ENCODE results near the gene CTXN3. TPM values are rescaled to one million over a fixed set of nuclear protein-coding genes. Genes with fewer than 3 reads are reported as not detected.

CTXN3 gene
- total and polyA plus RNA-seq, 7 donors: 0.06 to 0.69 (median 0.51) TPM; not detected in 3

DNA sequence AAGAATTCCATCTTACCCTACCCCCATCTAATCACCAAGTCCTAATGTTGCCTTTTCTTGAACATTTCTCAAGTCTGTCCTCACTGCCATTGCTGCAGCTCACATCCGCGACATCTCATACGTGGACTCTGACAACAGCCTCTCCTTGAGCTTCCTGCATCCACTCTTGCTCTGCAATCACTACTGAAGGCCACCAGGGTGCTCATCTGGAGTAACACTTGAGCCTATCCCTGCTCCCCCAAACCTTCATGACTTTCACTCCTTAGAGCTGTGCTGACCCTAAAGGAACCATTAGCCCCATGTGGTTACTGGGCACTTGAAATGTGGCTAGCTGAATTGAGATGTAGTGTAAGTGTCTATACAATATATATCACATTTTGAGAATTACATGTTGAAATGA, 46.4 kb upstream of the CTXN3 start:
- H3K4me1 ChIP-seq: no peaks in the 10 kb centered on the region
- H3K36me3 ChIP-seq (ENCODE audit: insufficient read depth in 1 of 2, low read depth in 1 of 2): no peaks in the 10 kb centered on the region
- no peaks in the 10 kb centered on the region for H3K9me3 ChIP-seq
- 97 to 98% (median 97%) methylated on average over 3 of the region's 3 CpGs for WGBS, 3 donors
- H3K27ac ChIP-seq: no peak overlapping the region
- ATAC-seq (no peak), DNase-seq (no peak)
- no peak overlapping the region for H3K4me3 ChIP-seq
- no peaks in the 10 kb centered on the region for H3K27me3 ChIP-seq (ENCODE audit: insufficient read depth in 3 of 3, low read length in 2 of 3)
- intact Hi-C loops (cut with DNase I): no loop called here
- TF ChIP-seq CTCF (IDR thresholded peaks at IDR 0.05): no peak

DNA sequence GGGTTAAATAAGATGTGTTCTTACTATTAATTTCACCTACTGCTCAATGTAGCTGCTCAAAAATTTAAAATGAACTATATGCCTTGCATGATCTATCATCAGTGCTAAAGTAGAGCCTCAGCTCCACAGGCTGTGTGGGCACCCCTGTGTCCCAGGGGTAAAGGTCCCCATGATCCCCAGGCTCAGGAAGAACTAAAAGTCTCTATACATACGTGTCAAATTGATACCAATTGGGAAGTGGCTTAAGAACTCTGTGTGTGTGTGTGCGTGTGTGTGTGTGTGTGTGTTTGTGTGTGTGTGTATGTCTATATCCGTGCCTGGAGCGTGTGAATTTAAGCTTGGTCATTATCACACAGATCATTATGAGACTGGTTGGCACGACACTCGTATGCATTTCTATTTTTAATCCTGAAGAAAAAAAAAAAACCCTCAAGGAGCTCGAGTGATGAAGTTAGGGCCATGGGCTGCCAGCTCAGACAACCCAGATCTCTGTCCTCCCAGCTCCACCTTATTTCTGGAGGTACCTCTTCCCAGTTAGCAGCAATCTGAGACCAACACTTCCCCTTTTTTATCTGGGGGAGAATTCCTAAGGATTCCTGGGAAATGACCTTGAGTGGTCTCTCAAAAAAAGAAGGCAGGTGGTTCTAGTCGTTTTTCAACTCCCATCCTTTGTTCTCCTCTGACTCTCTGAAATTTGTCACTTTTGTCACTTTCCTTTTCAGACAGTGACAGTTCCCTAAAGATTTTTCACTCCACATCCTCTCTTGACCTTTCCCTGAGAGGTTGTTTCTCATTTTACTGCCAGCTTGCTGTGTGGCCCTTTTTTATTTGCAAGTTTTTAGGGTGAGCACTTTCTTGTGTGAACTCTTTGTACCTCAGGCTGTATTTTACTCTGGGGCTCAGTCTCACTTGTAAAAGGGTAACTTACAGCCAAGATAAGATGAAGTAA, 45.7 kb upstream of the CTXN3 start:
- H3K27me3 ChIP-seq (ENCODE audit: insufficient read depth in 3 of 3, low read length in 2 of 3): no peaks in the 10 kb centered on the region
- DNase-seq: no peak
- no peaks in the 10 kb centered on the region for H3K36me3 ChIP-seq (ENCODE audit: insufficient read depth in 1 of 2, low read depth in 1 of 2)
- no peak overlapping the region for H3K4me3 ChIP-seq
- H3K4me1 ChIP-seq: no peaks in the 10 kb centered on the region
- 21 to 34% (median 27%) methylated on average over 8 of the region's 8 CpGs for WGBS, 3 donors
- intact Hi-C loops (cut with DNase I): no loop called here
- no peak overlapping the region for H3K27ac ChIP-seq
- H3K9me3 ChIP-seq: no peaks in the 10 kb centered on the region
- no peak for TF ChIP-seq CTCF (IDR thresholded peaks at IDR 0.05)
- peak in 2 of 4 donors; percentile 56 to 76 for ATAC-seq

DNA sequence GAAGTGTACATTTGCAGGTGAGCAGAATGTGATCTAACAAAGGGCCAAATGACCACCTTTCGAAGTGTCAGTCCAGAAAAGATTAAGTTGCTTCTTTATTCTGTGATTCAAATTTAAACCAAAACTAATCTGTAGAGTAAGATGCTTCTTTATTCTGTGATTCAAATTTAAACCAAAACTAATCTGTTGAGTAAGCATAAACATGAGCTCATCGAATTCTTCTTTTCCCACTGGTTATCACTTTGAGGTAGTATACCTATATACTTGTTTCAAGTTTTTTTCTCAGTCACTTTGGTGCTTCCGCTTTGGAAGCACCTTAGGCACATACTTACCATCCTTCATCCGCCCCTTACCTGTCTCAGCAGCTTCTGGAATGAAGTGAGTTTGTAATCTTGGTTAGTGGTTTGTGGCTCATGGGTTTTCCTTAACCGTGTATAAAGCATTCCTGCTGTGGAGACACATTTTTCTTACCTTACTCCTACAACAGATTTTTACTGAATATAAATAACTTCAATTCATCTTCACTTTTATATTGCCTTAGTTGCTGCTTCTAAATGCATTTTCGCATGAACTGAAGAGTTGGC, 40.7 kb upstream of the CTXN3 start:
- no peak for DNase-seq
- no peak for TF ChIP-seq CTCF (IDR thresholded peaks at IDR 0.05)
- Histone ChIP-seq H3K36me3 (ENCODE audit: insufficient read depth in 1 of 2, low read depth in 1 of 2) (no peaks in the 10 kb centered on the region), H3K27me3 (ENCODE audit: insufficient read depth in 3 of 3, low read length in 2 of 3) (no peaks in the 10 kb centered on the region), H3K9me3 (no peaks in the 10 kb centered on the region), H3K4me1 (no peaks in the 10 kb centered on the region), H3K4me3 (no peak overlapping the region), H3K27ac (no peak overlapping the region)
- intact Hi-C loops (cut with DNase I): no loop called here
- WGBS, 3 donors: 66 to 87% (median 81%) methylated on average over 6 of the region's 6 CpGs
- ATAC-seq: no peak

- WGBS, 3 donors: 31 to 52% (median 46%) methylated on average over 2 of the region's 2 CpGs
- Histone ChIP-seq H3K27me3 (ENCODE audit: insufficient read depth in 3 of 3, low read length in 2 of 3) (no peaks in the 10 kb centered on the region), H3K27ac (no peak overlapping the region), H3K9me3 (no peaks in the 10 kb centered on the region), H3K4me1 (no peaks in the 10 kb centered on the region), H3K36me3 (ENCODE audit: insufficient read depth in 1 of 2, low read depth in 1 of 2) (no peaks in the 10 kb centered on the region), H3K4me3 (no peak overlapping the region)
- ATAC-seq (no peak), DNase-seq (no peak)
- intact Hi-C loops (cut with DNase I): no loop called here
- TF ChIP-seq CTCF (IDR thresholded peaks at IDR 0.05): no peak
Observed at GRCh38 chr5:127609011-127609410, 39.9 kb upstream of the CTXN3 start.

Measured in psoas muscle (tissue), 8 donors.